Suprapubic skin (tissue), 4 donors: Measurements from ENCODE around the gene DUSP10. TPM values are rescaled to one million over a fixed set of nuclear protein-coding genes. Genes with fewer than 3 reads are reported as not detected.

Experiments used
- DNase-seq, 2 donors: peaks; one replicate each; pipeline ENCODE4 v3.0.0-alpha.2; 2019; ENCODE audit warnings: low spot score in 2 of 2
- H3K27ac ChIP-seq: fragments of 200-600 bp; sonication (generic); one replicate; pipeline ENCODE4 v1.5.1; 2019
- H3K27me3 ChIP-seq: fragments of 200-600 bp; sonication (generic); one replicate; pipeline ENCODE4 v1.5.1; 2019
- H3K36me3 ChIP-seq: fragments of 200-600 bp; sonication (generic); one replicate; pipeline ENCODE4 v1.5.1; 2019
- H3K4me1 ChIP-seq: fragments of 200-600 bp; sonication (generic); one replicate; pipeline ENCODE4 v1.5.1; 2019
- H3K4me3 ChIP-seq: fragments of 200-600 bp; sonication (generic); one replicate; pipeline ENCODE4 v1.5.1; 2019; ENCODE audit warnings: mild to moderate bottlenecking
- H3K9me3 ChIP-seq: fragments of 200-600 bp; sonication (generic); one replicate; pipeline ENCODE4 v1.5.1; 2019
- EP300 ChIP-seq: sonication (generic); formaldehyde crosslinking; IDR thresholded peaks from one replicate; pipeline ENCODE4 v1.6.1; 2017; ENCODE audit warnings: antibody characterized with exemption
- POLR2A ChIP-seq, 2 donors: fragments of 450-650 bp; IDR thresholded peaks; one replicate each; pipeline ENCODE4 v1.6.1; 2017; ENCODE audit warnings: antibody characterized with exemption in 2 of 2, mild to moderate bottlenecking in 2 of 2, moderate library complexity in 2 of 2
- POLR2AphosphoS5 ChIP-seq, 3 donors: sonication (generic); formaldehyde crosslinking; IDR thresholded peaks; one replicate each; pipeline ENCODE4 v1.6.1; 2017; ENCODE audit warnings: antibody characterized with exemption in 3 of 3
- WGBS: methylation state at CpG from one replicate; pipeline ENCODE4 v1.1.5; 2018; 5-methylcytosine and 5-hydroxymethylcytosine counted together
- total RNA-seq, 4 donors: library from RNA; depleted of rRNA; stranded (reverse); fragments of >200 nt; gene quantifications; one replicate each; pipeline ENCODE4 v1.1.0, GENCODE V29; 2016
- TF ChIP-seq, protein P1 (sequence below), 2 donors: fragments of 200-600 bp in 1 of 2; fragments of 450-650 bp in 1 of 2; sonication (generic) in 1 of 2; IDR thresholded peaks; one replicate each; pipeline ENCODE4 v1.5.1; 2016 to 2019; ENCODE audit warnings: antibody characterized with exemption in 2 of 2, mild to moderate bottlenecking in 1 of 2, moderate library complexity in 1 of 2

The DUSP10 gene
- total RNA-seq, 4 donors from 2014 or later: 9.5 to 18.6 (median 15.3) TPM

GRCh38 chr1:221743416-221744208, 1.7 kb upstream of the DUSP10 start:
- Histone ChIP-seq H3K4me3 (peak overlapping the region; percentile 82), H3K9me3 (no peaks in the 10 kb centered on the region), H3K36me3 (no peaks in the 10 kb centered on the region), H3K4me1 (peaks cover 32% of the 10 kb centered on the region), H3K27ac (peak overlapping the region; percentile 94), H3K27me3 (no peaks in the 10 kb centered on the region)
- 42% methylated on average over 16 of the region's 16 CpGs for WGBS
- TF ChIP-seq POLR2AphosphoS5 (IDR thresholded peaks at IDR 0.05) (no peak), POLR2A (IDR thresholded peaks at IDR 0.05) (no peak), EP300 (no peak)
- TF ChIP-seq, protein P1, sequence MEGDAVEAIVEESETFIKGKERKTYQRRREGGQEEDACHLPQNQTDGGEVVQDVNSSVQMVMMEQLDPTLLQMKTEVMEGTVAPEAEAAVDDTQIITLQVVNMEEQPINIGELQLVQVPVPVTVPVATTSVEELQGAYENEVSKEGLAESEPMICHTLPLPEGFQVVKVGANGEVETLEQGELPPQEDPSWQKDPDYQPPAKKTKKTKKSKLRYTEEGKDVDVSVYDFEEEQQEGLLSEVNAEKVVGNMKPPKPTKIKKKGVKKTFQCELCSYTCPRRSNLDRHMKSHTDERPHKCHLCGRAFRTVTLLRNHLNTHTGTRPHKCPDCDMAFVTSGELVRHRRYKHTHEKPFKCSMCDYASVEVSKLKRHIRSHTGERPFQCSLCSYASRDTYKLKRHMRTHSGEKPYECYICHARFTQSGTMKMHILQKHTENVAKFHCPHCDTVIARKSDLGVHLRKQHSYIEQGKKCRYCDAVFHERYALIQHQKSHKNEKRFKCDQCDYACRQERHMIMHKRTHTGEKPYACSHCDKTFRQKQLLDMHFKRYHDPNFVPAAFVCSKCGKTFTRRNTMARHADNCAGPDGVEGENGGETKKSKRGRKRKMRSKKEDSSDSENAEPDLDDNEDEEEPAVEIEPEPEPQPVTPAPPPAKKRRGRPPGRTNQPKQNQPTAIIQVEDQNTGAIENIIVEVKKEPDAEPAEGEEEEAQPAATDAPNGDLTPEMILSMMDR (IDR thresholded peaks at IDR 0.05): no peak
- no peak for DNase-seq

- H3K36me3 ChIP-seq: no peaks in the 10 kb centered on the region
- H3K4me1 ChIP-seq: peaks cover 36% of the 10 kb centered on the region
- H3K4me3 ChIP-seq: peak overlapping the region; percentile 82
- 2% methylated on average over 20 of the region's 98 CpGs for WGBS
- H3K9me3 ChIP-seq: no peaks in the 10 kb centered on the region
- TF ChIP-seq POLR2A (IDR thresholded peaks at IDR 0.05): no peak
- TF ChIP-seq POLR2AphosphoS5 (IDR thresholded peaks at IDR 0.05): no peak
- TF ChIP-seq, protein P1 (IDR thresholded peaks at IDR 0.05): peak in 1 of 2 donors; percentile 16
- peak overlapping the region; percentile 94 for H3K27ac ChIP-seq
- peak; percentile 91 to 96 for DNase-seq
- no peaks in the 10 kb centered on the region for H3K27me3 ChIP-seq
These were observed 896 bp upstream of the DUSP10 start for GRCh38 chr1:221742555-221743415.

- H3K27me3 ChIP-seq: no peaks in the 10 kb centered on the region
- 0% methylated on average over 21 of the region's 36 CpGs for WGBS
- peak overlapping the region; percentile 82 for H3K4me3 ChIP-seq
- no peaks in the 10 kb centered on the region for H3K9me3 ChIP-seq
- H3K27ac ChIP-seq: peak overlapping the region; percentile 94
- H3K36me3 ChIP-seq: peaks cover 3% of the 10 kb centered on the region
- peak in 1 of 2 donors; percentile 68 for DNase-seq
- TF ChIP-seq POLR2A (IDR thresholded peaks at IDR 0.05) (no peak), POLR2AphosphoS5 (IDR thresholded peaks at IDR 0.05) (no peak), EP300 (no peak)
- TF ChIP-seq, protein P1 (IDR thresholded peaks at IDR 0.05): no peak
- H3K4me1 ChIP-seq: peaks cover 40% of the 10 kb centered on the region
These were observed 741 bp downstream of the DUSP10 start for GRCh38 chr1:221740993-221741702.

- no peaks in the 10 kb centered on the region for H3K9me3 ChIP-seq
- H3K4me3 ChIP-seq: peak overlapping the region; percentile 82
- TF ChIP-seq POLR2AphosphoS5 (IDR thresholded peaks at IDR 0.05) (no peak), EP300 (no peak), POLR2A (IDR thresholded peaks at IDR 0.05) (no peak)
- TF ChIP-seq, protein P1 (IDR thresholded peaks at IDR 0.05): no peak
- peaks cover 3% of the 10 kb centered on the region for H3K36me3 ChIP-seq
- WGBS: 17% methylated on average over 11 of the region's 11 CpGs
- H3K27ac ChIP-seq: no peak overlapping the region
- H3K27me3 ChIP-seq: no peaks in the 10 kb centered on the region
- peak in 1 of 2 donors; percentile 68 for DNase-seq
- peaks cover 46% of the 10 kb centered on the region for H3K4me1 ChIP-seq
These were observed 1.4 kb downstream of the DUSP10 start for GRCh38 chr1:221740369-221740992.
